HL-60 (cell line): ENCODE measurements around the gene GRK5.

Experiments used
- CTCF ChIP-seq: IDR thresholded peaks from one replicate; pipeline ENCODE4 v1.5.1; 2011; ENCODE audit warnings: low read length, control low read depth, inconsistent platforms; ENCODE audit not compliant: insufficient read depth
- GABPA ChIP-seq: IDR thresholded peaks from 2 replicates; pipeline ENCODE4 v1.6.1; 2012; ENCODE audit warnings: low read depth

- TF ChIP-seq CTCF (peak; percentile 95), GABPA (no peak)
Measured at GRCh38 chr10:119445311-119445934, 238.1 kb downstream of the GRK5 start.
